Ovary (tissue), 3 donors: ENCODE measurements around the gene GRAMD4.

Experiments used
- EP300 ChIP-seq: sonication (generic); formaldehyde crosslinking; IDR thresholded peaks from one replicate; pipeline ENCODE4 v1.6.1; 2017; ENCODE audit warnings: antibody characterized with exemption
- POLR2A ChIP-seq: fragments of 450-650 bp; IDR thresholded peaks from one replicate; pipeline ENCODE4 v1.6.1; 2017; ENCODE audit warnings: antibody characterized with exemption, mild to moderate bottlenecking, moderate library complexity
- TF ChIP-seq, protein P1 (sequence below), 3 donors: fragments of 450-650 bp in 2 of 3; fragments of 200-600 bp in 1 of 3; IDR thresholded peaks; one replicate each; pipeline versions ENCODE4 v1.5.1 to v1.8.0; 2016 to 2022; ENCODE audit warnings: antibody characterized with exemption in 3 of 3, mild to moderate bottlenecking in 1 of 3
- donor health status: DM: no; HTN: no; CAD: no.

DNA sequence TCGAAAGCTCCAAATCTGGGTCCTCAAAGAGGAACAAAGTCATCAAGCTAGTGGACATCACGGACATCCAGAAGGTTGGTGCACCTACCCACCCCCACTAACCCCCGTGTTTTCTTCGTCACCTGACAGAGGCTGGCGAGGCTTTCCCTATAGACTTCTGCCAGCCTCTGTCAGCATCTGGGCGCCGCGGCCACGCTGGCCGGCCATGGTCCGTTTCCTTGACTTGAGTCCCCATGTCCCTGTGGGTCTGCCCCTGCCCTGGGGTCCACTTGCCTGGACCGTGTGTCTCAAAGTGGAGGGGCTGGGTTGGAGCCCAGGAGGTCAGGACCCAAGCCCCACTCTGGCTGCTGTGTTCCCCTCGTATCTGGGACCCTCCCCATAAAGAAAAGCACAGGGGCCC, 55.3 kb downstream of the GRAMD4 start:
- TF ChIP-seq, protein P1, sequence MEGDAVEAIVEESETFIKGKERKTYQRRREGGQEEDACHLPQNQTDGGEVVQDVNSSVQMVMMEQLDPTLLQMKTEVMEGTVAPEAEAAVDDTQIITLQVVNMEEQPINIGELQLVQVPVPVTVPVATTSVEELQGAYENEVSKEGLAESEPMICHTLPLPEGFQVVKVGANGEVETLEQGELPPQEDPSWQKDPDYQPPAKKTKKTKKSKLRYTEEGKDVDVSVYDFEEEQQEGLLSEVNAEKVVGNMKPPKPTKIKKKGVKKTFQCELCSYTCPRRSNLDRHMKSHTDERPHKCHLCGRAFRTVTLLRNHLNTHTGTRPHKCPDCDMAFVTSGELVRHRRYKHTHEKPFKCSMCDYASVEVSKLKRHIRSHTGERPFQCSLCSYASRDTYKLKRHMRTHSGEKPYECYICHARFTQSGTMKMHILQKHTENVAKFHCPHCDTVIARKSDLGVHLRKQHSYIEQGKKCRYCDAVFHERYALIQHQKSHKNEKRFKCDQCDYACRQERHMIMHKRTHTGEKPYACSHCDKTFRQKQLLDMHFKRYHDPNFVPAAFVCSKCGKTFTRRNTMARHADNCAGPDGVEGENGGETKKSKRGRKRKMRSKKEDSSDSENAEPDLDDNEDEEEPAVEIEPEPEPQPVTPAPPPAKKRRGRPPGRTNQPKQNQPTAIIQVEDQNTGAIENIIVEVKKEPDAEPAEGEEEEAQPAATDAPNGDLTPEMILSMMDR (IDR thresholded peaks at IDR 0.05), result no peak
- no peak for TF ChIP-seq POLR2A
- TF ChIP-seq EP300, result no peak
